Keratinocyte (primary cell): Measurements from ENCODE around the gene TMEM61. TPM values are rescaled to one million over a fixed set of nuclear protein-coding genes. Genes with fewer than 3 reads are reported as not detected.
"Not testable (repeated sequence)": the region's sequence is repeated elsewhere in the genome, so short reads cannot be mapped to it uniquely, and the experiment has no call there.

Experiments used
- DNase-seq: peaks from one replicate; pipeline ENCODE4 v3.0.0-alpha.2; 2011; ENCODE audit warnings: low read depth, missing footprints, low spot score
- FAIRE-seq: peaks from 2 replicates; lab custom pipeline; 2011; peaks lifted over from hg19 to GRCh38; lab: Jason Lieb, UNC
- H2AFZ ChIP-seq: 2 replicates; pipeline ENCODE4 v1.6.0; 2012; ENCODE audit warnings: low read length, control low read depth, inconsistent platforms; ENCODE audit not compliant: control insufficient read depth
- H3K27ac ChIP-seq: 2 replicates; pipeline ENCODE4 v1.5.1; 2011; ENCODE audit warnings: low read length; ENCODE audit not compliant: control insufficient read depth, insufficient read depth
- H3K27me3 ChIP-seq: 3 replicates; pipeline ENCODE4 v1.6.0; 2011; ENCODE audit warnings: low read length; ENCODE audit not compliant: control insufficient read depth, insufficient read depth; ENCODE audit errors: extremely low read depth
- H3K36me3 ChIP-seq, 2 experiments: 2 replicates in 1 of 2; 3 replicates in 1 of 2; pipeline ENCODE4 v1.5.1; 2011; ENCODE audit warnings: low read length in 2 of 2, mild to moderate bottlenecking in 1 of 2; ENCODE audit not compliant: control insufficient read depth in 2 of 2, insufficient read depth in 2 of 2; ENCODE audit errors: extremely low read depth in 1 of 2
- H3K4me1 ChIP-seq: 3 replicates; pipeline ENCODE4 v1.5.1; 2011; ENCODE audit warnings: low read length; ENCODE audit not compliant: control insufficient read depth, insufficient read depth; ENCODE audit errors: extremely low read depth
- H3K4me2 ChIP-seq: 3 replicates; pipeline ENCODE4 v1.6.0; 2011; ENCODE audit warnings: low read depth, low read length; ENCODE audit not compliant: control insufficient read depth, insufficient read depth; ENCODE audit errors: extremely low read depth
- H3K4me3 ChIP-seq, 3 experiments: fragments of 200-600 bp in 1 of 3; sonication (generic) in 1 of 3; 2 replicates in 2 of 3; 3 replicates in 1 of 3; pipeline ENCODE4 v1.5.1; 2011 to 2016; ENCODE audit warnings: low read length in 3 of 3, mild to moderate bottlenecking in 3 of 3, control low read depth in 2 of 3, inconsistent platforms in 1 of 3, low read depth in 1 of 3, mixed read lengths in 1 of 3, mixed run types in 1 of 3, moderate library complexity in 1 of 3; ENCODE audit not compliant: control insufficient read depth in 2 of 3, insufficient read depth in 2 of 3; ENCODE audit errors: extremely low read depth in 1 of 3
- H3K79me2 ChIP-seq: 2 replicates; pipeline ENCODE4 v1.6.0; 2012; ENCODE audit warnings: low read length; ENCODE audit not compliant: control insufficient read depth, insufficient read depth
- H3K9ac ChIP-seq: 3 replicates; pipeline ENCODE4 v1.6.0; 2011; ENCODE audit warnings: low read length; ENCODE audit not compliant: control insufficient read depth, insufficient read depth; ENCODE audit errors: extremely low read depth
- H3K9me1 ChIP-seq: 3 replicates; pipeline ENCODE4 v1.6.0; 2011; ENCODE audit warnings: low read length; ENCODE audit not compliant: control insufficient read depth, insufficient read depth; ENCODE audit errors: extremely low read depth
- H3K9me3 ChIP-seq: 2 replicates; pipeline ENCODE4 v1.5.1; 2012; ENCODE audit warnings: low read depth, low read length; ENCODE audit not compliant: control insufficient read depth
- H4K20me1 ChIP-seq: 3 replicates; pipeline ENCODE4 v1.6.0; 2011; ENCODE audit warnings: low read length; ENCODE audit not compliant: control insufficient read depth, insufficient read depth; ENCODE audit errors: extremely low read depth
- CTCF ChIP-seq, 3 experiments: IDR thresholded peaks in 1 of 3; conservative IDR thresholded peaks in 1 of 3; optimal IDR thresholded peaks in 1 of 3; 2 replicates in 2 of 3; 3 replicates in 1 of 3; pipeline versions ENCODE3 to v1.5.1; 2011; ENCODE audit warnings: low read length in 3 of 3, mild to moderate bottlenecking in 3 of 3, moderate library complexity in 2 of 3, control low read depth in 1 of 3, inconsistent platforms in 1 of 3; ENCODE audit not compliant: insufficient read depth in 2 of 3; ENCODE audit errors: extremely low read depth in 1 of 3
- EZH2 ChIP-seq: IDR thresholded peaks from one replicate; pipeline ENCODE4 v1.6.1; 2012; ENCODE audit warnings: inconsistent platforms, mild to moderate bottlenecking, low read length, moderate library complexity
- dilution Hi-C: fragments of 300-500 bp; cut with MboI; formaldehyde crosslinking; loops from one replicate; pipeline ENCODE4 v1.7.0; 2020; ENCODE audit warnings: low sequenced_read_pairs; ENCODE audit not compliant: extremely low pct_ligation_motif_present
- polyA plus RNA-seq, 5 experiments: library from polyadenylated mRNA; depleted of rRNA in 3 of 5; stranded (reverse) in 3 of 5; stranded (forward) in 1 of 5; unstranded in 1 of 5; fragments of >200 nt; gene quantifications; 1 replicate in 1 of 5; 2 replicates in 3 of 5; 3 replicates in 1 of 5; pipeline versions ENCODE4 v1.2.1 to v1.2.3, GENCODE V29; 2011 to 2012; ENCODE audit warnings: missing spikeins in 2 of 5, low read depth in 1 of 5, low replicate concordance in 1 of 5

Gene TMEM61
- polyA plus RNA-seq, 1 donor (not counting 4 experiments of a cell fraction or from before 2014, with no cell fraction given), result 1.0 TPM

GRCh38 chr1:55021942-55022546, 41.6 kb downstream of the TMEM61 start:
- no peak overlapping the region for H3K27ac ChIP-seq
- H3K27me3 ChIP-seq, result no peaks in the 10 kb centered on the region
- DNase-seq (peak; percentile 82), FAIRE-seq (peak; percentile 93)
- H2AFZ ChIP-seq, result peak overlapping the region; percentile 96
- H3K4me3 ChIP-seq, result no peak overlapping the region
- no peaks in the 10 kb centered on the region for H3K36me3 ChIP-seq
- dilution Hi-C loops, result no loop called here
- H3K9me1 ChIP-seq, result no peaks in the 10 kb centered on the region
- H3K79me2 ChIP-seq, result no peaks in the 10 kb centered on the region
- H3K4me2 ChIP-seq, result no peak overlapping the region
- peak overlapping the region; percentile 54 for H3K9ac ChIP-seq
- no peaks in the 10 kb centered on the region for H3K9me3 ChIP-seq
- TF ChIP-seq CTCF (optimal IDR thresholded peaks at IDR 0.05 in 1 of 3, IDR thresholded peaks at IDR 0.05 in 1 of 3, conservative IDR thresholded peaks at IDR 0.05 in 1 of 3; ENCODE audit: extremely low read depth in 1 of 3, insufficient read depth in 2 of 3, low read length in 3 of 3) (peak; percentile 91 to 100 (median 98)), EZH2 (no peak)
- no peaks in the 10 kb centered on the region for H3K4me1 ChIP-seq
- H4K20me1 ChIP-seq, result no peaks in the 10 kb centered on the region

DNA sequence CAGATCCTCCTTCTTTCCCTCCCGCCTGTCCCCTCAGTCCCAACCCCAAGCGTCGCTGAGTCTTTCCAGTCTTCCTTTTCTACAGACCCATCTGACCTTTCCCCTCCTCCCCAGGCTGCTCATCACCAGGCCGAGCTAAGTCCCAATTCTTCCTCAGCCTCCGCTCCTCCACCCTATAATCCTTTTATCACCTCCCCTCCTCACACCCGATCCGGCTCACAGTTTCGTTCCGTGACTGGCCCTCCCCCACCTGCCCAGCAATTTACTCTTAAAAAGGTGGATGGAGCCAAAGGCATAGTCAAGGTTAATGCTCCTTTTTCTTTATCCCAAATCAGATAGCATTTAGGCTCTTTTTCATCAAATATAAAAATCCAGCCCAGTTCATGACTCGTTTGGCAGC, 43.7 kb downstream of the TMEM61 start:
- H3K4me2 ChIP-seq, H3K9me1 ChIP-seq, FAIRE-seq, DNase-seq, H3K4me3 ChIP-seq, H3K9ac ChIP-seq, H4K20me1 ChIP-seq, H3K79me2 ChIP-seq, H3K27ac ChIP-seq, H2AFZ ChIP-seq, H3K36me3 ChIP-seq, H3K4me1 ChIP-seq, H3K27me3 ChIP-seq, dilution Hi-C loops, H3K9me3 ChIP-seq: not testable (repeated sequence)

- H3K4me2 ChIP-seq, H3K9ac ChIP-seq, H3K4me1 ChIP-seq, H3K79me2 ChIP-seq, DNase-seq, FAIRE-seq, H3K4me3 ChIP-seq, H2AFZ ChIP-seq, H4K20me1 ChIP-seq, H3K36me3 ChIP-seq, H3K27ac ChIP-seq, H3K9me1 ChIP-seq, dilution Hi-C loops, H3K9me3 ChIP-seq, H3K27me3 ChIP-seq: not testable (repeated sequence)
Measured at GRCh38 chr1:55026682-55027081, 46.3 kb downstream of the TMEM61 start.

DNA sequence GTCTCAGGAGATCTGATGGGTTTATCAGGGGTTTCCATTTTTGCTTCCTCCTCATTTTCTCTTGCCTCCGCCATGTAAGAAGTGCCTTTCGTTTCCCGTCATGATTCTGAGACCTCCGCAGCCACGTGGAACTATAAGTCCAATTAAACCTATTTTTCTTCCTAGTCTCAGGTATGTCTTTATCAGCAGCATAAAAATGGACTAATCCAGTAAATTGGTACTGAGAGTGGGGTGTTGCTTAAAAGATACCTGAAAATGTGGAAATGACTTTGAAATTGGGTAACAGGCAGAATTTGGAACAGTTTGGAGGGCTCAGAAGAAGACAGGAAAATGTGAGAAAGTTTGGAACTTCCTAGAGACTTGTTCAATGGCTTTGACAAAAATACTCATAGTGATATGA, 50.7 kb downstream of the TMEM61 start:
- H3K9me3 ChIP-seq, H3K27me3 ChIP-seq, H2AFZ ChIP-seq, H3K4me3 ChIP-seq, H4K20me1 ChIP-seq, H3K79me2 ChIP-seq, H3K9ac ChIP-seq, H3K4me1 ChIP-seq, H3K27ac ChIP-seq, DNase-seq, H3K9me1 ChIP-seq, H3K4me2 ChIP-seq, FAIRE-seq, dilution Hi-C loops, H3K36me3 ChIP-seq: not testable (repeated sequence)
